H1 (cell line): ENCODE measurements around the gene OR10T2. TPM values are rescaled to one million over a fixed set of nuclear protein-coding genes. Genes with fewer than 3 reads are reported as not detected.

ENCODE experiments used
- CTCF ChIA-PET: fragments of 300-600 bp; sonication (Branson Sonifier 250); formaldehyde crosslinking; loops from one replicate; lab custom pipeline; 2021; ENCODE audit not compliant: partially characterized antibody; lab: Charles Lee
- POLR2A ChIA-PET: fragments of 300-600 bp; sonication (Branson Sonifier 250); formaldehyde crosslinking; loops from one replicate; lab custom pipeline; 2021; ENCODE audit warnings: inconsistent platforms; ENCODE audit not compliant: partially characterized antibody; lab: Charles Lee
- DNase-seq, 2 experiments: peaks; one replicate each; pipeline versions ENCODE4 v3.0.0 to v3.0.0-alpha.2; 2010 to 2022; ENCODE audit warnings: low spot score in 2 of 2, low read depth in 1 of 2, mixed read lengths in 1 of 2
- FAIRE-seq: peaks from 2 replicates; lab custom pipeline; 2011; peaks lifted over from hg19 to GRCh38; lab: Jason Lieb, UNC
- H2AFZ ChIP-seq: 2 replicates; pipeline ENCODE4 v1.8.1; 2012; ENCODE audit warnings: low read length, inconsistent platforms
- H2AK5ac ChIP-seq: 2 replicates; pipeline ENCODE4 v1.6.1; 2013; ENCODE audit warnings: low read depth, low read length
- H2BK120ac ChIP-seq: replicated peaks from 2 replicates; pipeline ENCODE3; 2013; ENCODE audit warnings: low read depth, low read length, inconsistent platforms
- H2BK12ac ChIP-seq: 2 replicates; pipeline ENCODE4 v1.6.1; 2013; ENCODE audit warnings: low read depth, low read length
- H2BK15ac ChIP-seq: 2 replicates; pipeline ENCODE4 v1.6.1; 2013; ENCODE audit warnings: low read length
- H2BK20ac ChIP-seq: 2 replicates; pipeline ENCODE4 v1.6.1; 2013; ENCODE audit warnings: low read length
- H2BK5ac ChIP-seq: 2 replicates; pipeline ENCODE4 v1.6.1; 2013; ENCODE audit warnings: low read depth, low read length
- H3K14ac ChIP-seq: 2 replicates; pipeline ENCODE4 v1.6.1; 2013; ENCODE audit warnings: inconsistent platforms; ENCODE audit not compliant: insufficient read length
- H3K18ac ChIP-seq: 2 replicates; pipeline ENCODE4 v1.6.1; 2013; ENCODE audit warnings: low read length; ENCODE audit errors: extremely low read depth
- H3K23ac ChIP-seq: 2 replicates; pipeline ENCODE4 v1.6.1; 2013; ENCODE audit warnings: inconsistent platforms; ENCODE audit not compliant: insufficient read length
- H3K23me2 ChIP-seq: 2 replicates; pipeline ENCODE4 v1.6.1; 2013; ENCODE audit warnings: low read depth, low read length
- H3K27ac ChIP-seq: 2 replicates; pipeline ENCODE4 v1.6.1; 2011; ENCODE audit warnings: low read depth, low read length, inconsistent platforms
- H3K27me3 ChIP-seq, 4 experiments: replicated peaks in 1 of 4; 1 replicate in 1 of 4; 2 replicates in 3 of 4; pipeline versions ENCODE4 v1.6.1 to v1.8.1; 2011 to 2013; ENCODE audit warnings: low read length in 3 of 4, mild to moderate bottlenecking in 3 of 4, inconsistent platforms in 2 of 4, mixed read lengths in 2 of 4, moderate library complexity in 1 of 4; ENCODE audit not compliant: control insufficient read depth in 3 of 4, insufficient read depth in 3 of 4; ENCODE audit errors: extremely low read depth in 1 of 4
- H3K36me3 ChIP-seq, 4 experiments: 2 replicates each; pipeline versions ENCODE4 v1.6.1 to v1.8.1; 2011 to 2013; ENCODE audit warnings: mild to moderate bottlenecking in 4 of 4, low read length in 3 of 4, moderate library complexity in 2 of 4, control low read depth in 1 of 4, inconsistent platforms in 1 of 4; ENCODE audit not compliant: insufficient read depth in 4 of 4, control insufficient read depth in 2 of 4
- H3K4ac ChIP-seq: replicated peaks from 2 replicates; pipeline ENCODE3; 2013; ENCODE audit warnings: low read length, low read depth, mixed read lengths, inconsistent platforms; ENCODE audit not compliant: insufficient read length
- H3K4me1 ChIP-seq, 4 experiments: replicated peaks in 1 of 4; 1 replicate in 1 of 4; 2 replicates in 3 of 4; pipeline versions ENCODE4 v1.6.1 to v1.8.1; 2011 to 2013; ENCODE audit warnings: low read length in 3 of 4, inconsistent platforms in 2 of 4, mixed read lengths in 1 of 4; ENCODE audit not compliant: insufficient read depth in 4 of 4, control insufficient read depth in 3 of 4
- H3K4me2 ChIP-seq, 2 experiments: 2 replicates each; pipeline versions ENCODE4 v1.6.1 to v1.8.1; 2011 to 2013; ENCODE audit warnings: low read depth in 2 of 2, low read length in 2 of 2, control low read depth in 1 of 2, inconsistent platforms in 1 of 2, mild to moderate bottlenecking in 1 of 2; ENCODE audit not compliant: insufficient read depth in 1 of 2
- H3K4me3 ChIP-seq, 4 experiments: fragments of 200-600, 300-600 bp in 1 of 4; sonication (generic), shearing (Covaris generic), sonication (Bioruptor Twin) in 1 of 4; 2 replicates each; pipeline versions ENCODE4 v1.5.1 to v1.8.1; 2011 to 2016; ENCODE audit warnings: low read length in 4 of 4, low read depth in 3 of 4, control low read depth in 2 of 4, inconsistent platforms in 2 of 4, mild to moderate bottlenecking in 2 of 4, mixed read lengths in 1 of 4, moderate library complexity in 1 of 4; ENCODE audit not compliant: insufficient read depth in 2 of 4; ENCODE audit errors: extremely low read depth in 1 of 4
- H3K56ac ChIP-seq: replicated peaks from 2 replicates; pipeline ENCODE3; 2013; ENCODE audit warnings: low read depth, mild to moderate bottlenecking, mixed read lengths, low read length, inconsistent platforms; ENCODE audit not compliant: insufficient read length
- H3K79me1 ChIP-seq: 2 replicates; pipeline ENCODE4 v1.6.1; 2013; ENCODE audit warnings: low read depth, low read length, control low read depth
- H3K79me2 ChIP-seq, 2 experiments: 2 replicates each; pipeline versions ENCODE4 v1.6.1 to v1.8.1; 2012 to 2013; ENCODE audit warnings: low read length in 2 of 2, mild to moderate bottlenecking in 2 of 2, inconsistent platforms in 1 of 2; ENCODE audit not compliant: insufficient read depth in 2 of 2, control insufficient read depth in 1 of 2
- H3K9ac ChIP-seq, 4 experiments: replicated peaks in 1 of 4; 1 replicate in 1 of 4; 2 replicates in 3 of 4; pipeline versions ENCODE4 v1.6.1 to v1.8.1; 2011 to 2013; ENCODE audit warnings: low read depth in 3 of 4, low read length in 3 of 4, control low read depth in 2 of 4, mild to moderate bottlenecking in 2 of 4, moderate library complexity in 2 of 4, inconsistent platforms in 1 of 4; ENCODE audit errors: extremely low read depth in 1 of 4
- H3K9me3 ChIP-seq, 2 experiments: 2 replicates each; pipeline versions ENCODE4 v1.6.1 to v1.8.1; 2012 to 2013; ENCODE audit warnings: mild to moderate bottlenecking in 2 of 2, moderate library complexity in 2 of 2, control low read depth in 1 of 2, inconsistent platforms in 1 of 2, low read depth in 1 of 2, low read length in 1 of 2, mixed read lengths in 1 of 2; ENCODE audit not compliant: insufficient read depth in 2 of 2
- H4K20me1 ChIP-seq, 2 experiments: replicated peaks in 1 of 2; 2 replicates each; pipeline versions ENCODE3 to v1.8.1; 2011 to 2013; ENCODE audit warnings: inconsistent platforms in 2 of 2, low read length in 2 of 2, mild to moderate bottlenecking in 1 of 2; ENCODE audit not compliant: insufficient read depth in 2 of 2, control insufficient read depth in 1 of 2
- H4K5ac ChIP-seq: 2 replicates; pipeline ENCODE4 v1.6.1; 2013; ENCODE audit warnings: low read length, low read depth, mixed read lengths, inconsistent platforms; ENCODE audit not compliant: insufficient read length
- H4K8ac ChIP-seq: 2 replicates; pipeline ENCODE4 v1.8.0; 2013; ENCODE audit warnings: mild to moderate bottlenecking, moderate library complexity, low read length, inconsistent platforms; ENCODE audit not compliant: insufficient read depth; ENCODE audit errors: extremely low read depth
- H4K91ac ChIP-seq: replicated peaks from 2 replicates; pipeline ENCODE3; 2013; ENCODE audit warnings: low read length, mixed read lengths, inconsistent platforms; ENCODE audit not compliant: insufficient read length
- HDAC2 ChIP-seq, 2 experiments: fragments of 300-600 bp in 1 of 2; sonication (generic) in 1 of 2; IDR thresholded peaks; 2 replicates each; pipeline ENCODE4 v1.6.1; 2011 to 2012; ENCODE audit warnings: low read depth in 2 of 2, low read length in 2 of 2, mild to moderate bottlenecking in 2 of 2, moderate library complexity in 2 of 2, borderline replicate concordance in 1 of 2, inconsistent platforms in 1 of 2
- JUND ChIP-seq: IDR thresholded peaks from 2 replicates; pipeline ENCODE4 v1.6.1; 2011; ENCODE audit warnings: mild to moderate bottlenecking, improper control_type of control experiment, low read length
- SIN3A ChIP-seq, 2 experiments: IDR thresholded peaks in 1 of 2; conservative IDR thresholded peaks in 1 of 2; 2 replicates each; pipeline ENCODE4 v1.6.1; 2011 to 2012; ENCODE audit warnings: low read length in 2 of 2, improper control_type of control experiment in 1 of 2, low read depth in 1 of 2, mild to moderate bottlenecking in 1 of 2
- SIX5 ChIP-seq: IDR thresholded peaks from 2 replicates; pipeline ENCODE4 v1.6.1; 2011; ENCODE audit warnings: mild to moderate bottlenecking, low read depth, low read length
- SUZ12 ChIP-seq: fragments of 200-600 bp; sonication (generic); IDR thresholded peaks from 2 replicates; pipeline ENCODE4 v1.6.1; 2012; ENCODE audit warnings: mild to moderate bottlenecking, inconsistent platforms, low read length, moderate library complexity, mixed read lengths
- TAF1 ChIP-seq: IDR thresholded peaks from 2 replicates; pipeline ENCODE4 v1.6.1; 2011; ENCODE audit warnings: mild to moderate bottlenecking, low read depth, low read length
- TEAD4 ChIP-seq: IDR thresholded peaks from 2 replicates; pipeline ENCODE4 v1.6.1; 2012; ENCODE audit warnings: low read depth, low read length, inconsistent platforms, mixed read lengths
- polyA plus RNA-seq, 7 experiments: library from polyadenylated mRNA; depleted of rRNA in 3 of 7; stranded (reverse) in 5 of 7; unstranded in 2 of 7; fragments of >200 nt in 5 of 7; fragments of 200-250 nt in 2 of 7; gene quantifications; 1 replicate in 5 of 7; 2 replicates in 1 of 7; 4 replicates in 1 of 7; pipeline versions ENCODE4 v1.2.1 to v1.2.3, GENCODE V29; 2011 to 2013; ENCODE audit warnings: missing spikeins in 2 of 7, mixed read lengths in 2 of 7
- total RNA-seq: library from RNA; stranded (reverse); fragmentation: NEBNext Ultra II Directional; extraction: Animal tissue kit (Norgen Biotek cat#: 25700); gene quantifications from 2 replicates; pipeline ENCODE4 v1.2.1, GENCODE V29; 2021
- TF ChIP-seq, protein P1 (sequence below), 3 experiments: IDR thresholded peaks; 1 replicate in 2 of 3; 2 replicates in 1 of 3; pipeline versions ENCODE4 v1.5.1 to v1.6.1; 2011; ENCODE audit warnings: low read length in 3 of 3, mild to moderate bottlenecking in 3 of 3, inconsistent platforms in 2 of 3, low read depth in 1 of 3, moderate library complexity in 1 of 3; ENCODE audit not compliant: insufficient read depth in 1 of 3; ENCODE audit errors: control extremely low read depth in 1 of 3

OR10T2 gene
- total and polyA plus RNA-seq, 2 of the 8 experiments (the other 6 are each of a cell fraction or from before 2014, with no cell fraction given), result not detected

DNA sequence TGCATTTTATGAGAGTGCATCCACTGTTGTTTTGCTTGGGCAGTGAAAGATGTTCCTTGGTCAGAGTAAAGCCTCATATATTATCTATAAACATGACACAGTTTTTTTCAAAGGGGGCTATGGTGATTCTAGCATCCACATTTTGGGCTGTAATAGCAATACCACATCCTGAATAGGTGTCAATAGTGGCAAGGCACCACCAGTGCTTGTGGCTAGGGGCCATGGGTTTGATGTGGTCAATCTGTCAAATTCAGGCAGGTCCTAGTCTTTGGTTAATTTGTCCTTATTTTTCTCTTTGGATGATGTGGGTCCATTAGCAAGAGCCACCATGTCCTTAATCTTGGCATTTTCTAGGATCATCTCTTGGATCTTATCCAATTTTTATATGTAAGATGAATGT lies 32.5 kb downstream of the OR10T2 start:
- ChIA-PET POLR2A (no interaction called here), CTCF (no interaction called here)
- H3K36me3 ChIP-seq, result no peaks in the 10 kb centered on the region
- H4K5ac ChIP-seq, result no peak overlapping the region
- no peak overlapping the region for H3K27ac ChIP-seq
- no peak overlapping the region for H2BK5ac ChIP-seq
- H2BK120ac ChIP-seq, result no peak overlapping the region
- no peak overlapping the region for H3K18ac ChIP-seq
- no peak overlapping the region for H4K91ac ChIP-seq
- no peak overlapping the region for H3K56ac ChIP-seq
- no peak overlapping the region for H3K4me3 ChIP-seq
- H3K4me1 ChIP-seq, result no peaks in the 10 kb centered on the region
- no peak overlapping the region for H3K14ac ChIP-seq
- no peak overlapping the region for H2BK12ac ChIP-seq
- H2AFZ ChIP-seq, result no peak overlapping the region
- no peaks in the 10 kb centered on the region for H3K27me3 ChIP-seq
- no peak overlapping the region for H2AK5ac ChIP-seq
- no peaks in the 10 kb centered on the region for H4K20me1 ChIP-seq
- H2BK15ac ChIP-seq, result no peak overlapping the region
- H3K9me3 ChIP-seq, result no peaks in the 10 kb centered on the region
- FAIRE-seq (no peak), DNase-seq (no peak)
- H4K8ac ChIP-seq, result no peak overlapping the region
- H3K4me2 ChIP-seq, result no peak overlapping the region
- H3K23ac ChIP-seq, result no peak overlapping the region
- H3K9ac ChIP-seq, result no peak overlapping the region
- no peaks in the 10 kb centered on the region for H3K79me1 ChIP-seq
- no peaks in the 10 kb centered on the region for H3K23me2 ChIP-seq
- H3K4ac ChIP-seq, result no peak overlapping the region
- no peaks in the 10 kb centered on the region for H3K79me2 ChIP-seq
- no peak overlapping the region for H2BK20ac ChIP-seq
- TF ChIP-seq SIN3A (conservative IDR thresholded peaks at IDR 0.05 in 1 of 2, IDR thresholded peaks at IDR 0.05 in 1 of 2; ENCODE audit: low read depth in 1 of 2, low read length in 2 of 2), result no peak
- TF ChIP-seq SUZ12, result no peak
- TF ChIP-seq SIX5, result no peak
- no peak for TF ChIP-seq HDAC2 (IDR thresholded peaks at IDR 0.05; ENCODE audit: borderline replicate concordance in 1 of 2, low read depth in 2 of 2, low read length in 2 of 2)
- no peak for TF ChIP-seq JUND
- TF ChIP-seq TAF1, result no peak
- TF ChIP-seq, protein P1, sequence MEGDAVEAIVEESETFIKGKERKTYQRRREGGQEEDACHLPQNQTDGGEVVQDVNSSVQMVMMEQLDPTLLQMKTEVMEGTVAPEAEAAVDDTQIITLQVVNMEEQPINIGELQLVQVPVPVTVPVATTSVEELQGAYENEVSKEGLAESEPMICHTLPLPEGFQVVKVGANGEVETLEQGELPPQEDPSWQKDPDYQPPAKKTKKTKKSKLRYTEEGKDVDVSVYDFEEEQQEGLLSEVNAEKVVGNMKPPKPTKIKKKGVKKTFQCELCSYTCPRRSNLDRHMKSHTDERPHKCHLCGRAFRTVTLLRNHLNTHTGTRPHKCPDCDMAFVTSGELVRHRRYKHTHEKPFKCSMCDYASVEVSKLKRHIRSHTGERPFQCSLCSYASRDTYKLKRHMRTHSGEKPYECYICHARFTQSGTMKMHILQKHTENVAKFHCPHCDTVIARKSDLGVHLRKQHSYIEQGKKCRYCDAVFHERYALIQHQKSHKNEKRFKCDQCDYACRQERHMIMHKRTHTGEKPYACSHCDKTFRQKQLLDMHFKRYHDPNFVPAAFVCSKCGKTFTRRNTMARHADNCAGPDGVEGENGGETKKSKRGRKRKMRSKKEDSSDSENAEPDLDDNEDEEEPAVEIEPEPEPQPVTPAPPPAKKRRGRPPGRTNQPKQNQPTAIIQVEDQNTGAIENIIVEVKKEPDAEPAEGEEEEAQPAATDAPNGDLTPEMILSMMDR (IDR thresholded peaks at IDR 0.05; ENCODE audit: control extremely low read depth in 1 of 3, insufficient read depth in 1 of 3, low read depth in 1 of 3, low read length in 3 of 3), result no peak
- TF ChIP-seq TEAD4, result no peak
